Parathyroid adenoma (tissue), 2 donors: ENCODE measurements around the gene FAM180B.

Source experiments
- H2AFZ ChIP-seq: fragments of 300-600 bp; sonication (generic); one replicate; pipeline ENCODE4 v1.7.0; 2017; ENCODE audit warnings: antibody characterized with exemption, mild to moderate bottlenecking
- H3K27ac ChIP-seq: fragments of 300-600 bp; sonication (generic); one replicate; pipeline ENCODE4 v1.7.0; 2017
- H3K27me3 ChIP-seq: fragments of 300-600 bp; sonication (generic); one replicate; pipeline ENCODE4 v1.7.0; 2017; ENCODE audit warnings: low read length; ENCODE audit not compliant: control insufficient read depth, insufficient read depth
- H3K36me3 ChIP-seq: fragments of 300-600 bp; sonication (generic); one replicate; pipeline ENCODE4 v1.7.0; 2017; ENCODE audit warnings: low read length; ENCODE audit not compliant: control insufficient read depth, insufficient read depth
- H3K4me1 ChIP-seq: fragments of 300-600 bp; sonication (generic); one replicate; pipeline ENCODE4 v1.7.0; 2017; ENCODE audit warnings: control low read depth
- H3K4me2 ChIP-seq: fragments of 300-600 bp; sonication (generic); one replicate; pipeline ENCODE4 v1.7.0; 2017; ENCODE audit warnings: low read length
- H3K4me3 ChIP-seq: fragments of 300-600 bp; sonication (generic); one replicate; pipeline ENCODE4 v1.7.0; 2017; ENCODE audit warnings: low read depth, low read length
- H3K79me2 ChIP-seq: fragments of 300-600 bp; sonication (generic); one replicate; pipeline ENCODE4 v1.7.0; 2017; ENCODE audit warnings: control low read depth
- H3K9ac ChIP-seq: fragments of 300-600 bp; sonication (generic); one replicate; pipeline ENCODE4 v1.7.0; 2017; ENCODE audit warnings: mild to moderate bottlenecking
- H3K9me3 ChIP-seq: fragments of 300-600 bp; sonication (generic); one replicate; pipeline ENCODE4 v1.7.0; 2017; ENCODE audit warnings: low read length; ENCODE audit not compliant: control insufficient read depth
- TF ChIP-seq, protein P1 (sequence below): fragments of 300-600 bp; sonication (generic); IDR thresholded peaks from one replicate; pipeline ENCODE4 v1.7.0; 2017; ENCODE audit warnings: antibody characterized with exemption, mild to moderate bottlenecking
- donor health status: primary hyperparathyroidism.

The FAM180B gene

DNA sequence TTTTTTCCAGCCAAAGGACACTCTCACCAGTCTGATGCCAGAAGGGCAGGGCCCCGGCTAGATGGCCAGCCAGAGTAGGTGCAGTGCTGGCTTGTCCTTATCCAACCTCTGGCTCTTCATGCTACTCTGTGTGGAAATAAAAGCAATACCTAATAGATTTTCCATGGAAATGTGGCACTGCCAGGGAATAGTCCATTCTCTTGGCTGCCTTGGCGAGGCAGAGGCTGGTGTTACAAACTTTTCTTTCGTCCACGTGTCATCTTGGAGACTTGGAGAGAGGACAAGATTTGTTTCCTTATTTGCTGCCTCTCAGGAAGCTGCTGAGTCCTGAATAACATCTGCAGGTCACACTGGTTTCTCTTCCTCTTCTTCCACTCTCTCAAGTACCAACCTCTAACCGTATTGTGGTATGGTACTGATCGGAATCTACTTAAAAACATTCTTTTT is 24.9 kb downstream of the FAM180B start:
- Histone ChIP-seq H3K4me3 (no peak overlapping the region), H3K9me3 (no peaks in the 10 kb centered on the region), H3K27me3 (no peaks in the 10 kb centered on the region), H3K4me1 (peaks cover 2% of the 10 kb centered on the region), H3K27ac (no peak overlapping the region), H3K36me3 (no peaks in the 10 kb centered on the region), H3K9ac (no peak overlapping the region), H3K4me2 (no peak overlapping the region), H2AFZ (no peak overlapping the region), H3K79me2 (no peaks in the 10 kb centered on the region)
- TF ChIP-seq, protein P1, sequence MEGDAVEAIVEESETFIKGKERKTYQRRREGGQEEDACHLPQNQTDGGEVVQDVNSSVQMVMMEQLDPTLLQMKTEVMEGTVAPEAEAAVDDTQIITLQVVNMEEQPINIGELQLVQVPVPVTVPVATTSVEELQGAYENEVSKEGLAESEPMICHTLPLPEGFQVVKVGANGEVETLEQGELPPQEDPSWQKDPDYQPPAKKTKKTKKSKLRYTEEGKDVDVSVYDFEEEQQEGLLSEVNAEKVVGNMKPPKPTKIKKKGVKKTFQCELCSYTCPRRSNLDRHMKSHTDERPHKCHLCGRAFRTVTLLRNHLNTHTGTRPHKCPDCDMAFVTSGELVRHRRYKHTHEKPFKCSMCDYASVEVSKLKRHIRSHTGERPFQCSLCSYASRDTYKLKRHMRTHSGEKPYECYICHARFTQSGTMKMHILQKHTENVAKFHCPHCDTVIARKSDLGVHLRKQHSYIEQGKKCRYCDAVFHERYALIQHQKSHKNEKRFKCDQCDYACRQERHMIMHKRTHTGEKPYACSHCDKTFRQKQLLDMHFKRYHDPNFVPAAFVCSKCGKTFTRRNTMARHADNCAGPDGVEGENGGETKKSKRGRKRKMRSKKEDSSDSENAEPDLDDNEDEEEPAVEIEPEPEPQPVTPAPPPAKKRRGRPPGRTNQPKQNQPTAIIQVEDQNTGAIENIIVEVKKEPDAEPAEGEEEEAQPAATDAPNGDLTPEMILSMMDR, result no peak

DNA sequence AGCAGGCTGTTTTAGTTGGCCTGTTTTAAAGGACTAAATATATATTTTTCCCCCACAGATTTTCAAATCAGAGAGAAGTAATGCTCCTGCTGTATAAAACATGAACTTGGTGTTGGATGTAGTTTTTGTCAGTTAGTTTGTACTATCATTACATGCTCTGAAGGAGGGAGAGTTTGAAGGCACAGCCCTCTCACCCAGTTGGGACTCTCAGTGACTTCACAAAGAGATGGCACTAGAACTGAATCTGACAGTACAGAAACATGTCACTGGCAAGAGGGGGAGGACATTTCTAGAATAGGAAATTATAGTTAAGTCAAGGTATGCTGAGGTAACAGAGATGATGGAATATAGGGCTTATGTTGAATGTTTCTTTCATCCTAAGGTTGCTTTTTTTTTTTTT is 28.8 kb downstream of the FAM180B start:
- H2AFZ ChIP-seq, result no peak overlapping the region
- H3K9me3 ChIP-seq, result no peaks in the 10 kb centered on the region
- no peak overlapping the region for H3K4me2 ChIP-seq
- no peak overlapping the region for H3K27ac ChIP-seq
- no peaks in the 10 kb centered on the region for H3K4me1 ChIP-seq
- H3K79me2 ChIP-seq, result no peaks in the 10 kb centered on the region
- H3K27me3 ChIP-seq, result no peaks in the 10 kb centered on the region
- H3K9ac ChIP-seq, result no peak overlapping the region
- no peaks in the 10 kb centered on the region for H3K36me3 ChIP-seq
- TF ChIP-seq, protein P1, result no peak
- H3K4me3 ChIP-seq, result no peak overlapping the region

DNA sequence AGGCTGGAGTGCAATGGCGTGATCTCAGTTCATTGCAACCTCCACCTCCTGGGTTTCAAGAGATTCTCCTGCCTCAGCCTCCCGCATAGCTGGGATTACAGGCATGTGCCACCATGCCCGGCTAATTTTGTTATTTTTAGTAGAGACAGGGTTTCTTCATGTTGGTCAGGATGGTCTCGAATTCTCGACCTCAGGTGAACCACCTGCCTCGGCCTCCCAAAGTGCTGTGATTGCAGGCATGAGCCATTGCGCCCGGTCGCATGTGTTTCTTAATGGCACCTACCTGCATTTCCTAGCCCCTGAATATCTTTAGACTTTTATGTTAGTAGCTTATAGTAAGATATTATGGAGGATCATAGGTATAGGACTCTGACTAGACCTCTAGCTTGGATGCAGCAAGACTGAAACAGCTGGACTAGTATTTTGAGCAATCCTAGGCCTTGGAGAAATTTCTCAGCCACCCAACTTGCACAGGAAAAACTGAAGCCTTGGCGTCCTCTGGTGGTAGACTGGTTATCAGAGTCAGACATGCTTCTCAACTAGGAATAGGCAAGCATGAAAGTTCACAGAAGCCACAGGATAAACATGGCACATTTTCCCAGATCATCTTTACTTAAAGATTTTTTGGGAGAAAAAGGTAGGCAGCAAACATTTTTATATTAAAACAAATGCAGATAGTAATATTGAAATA is 30.4 kb downstream of the FAM180B start:
- Histone ChIP-seq H3K4me1 (no peaks in the 10 kb centered on the region), H3K27me3 (no peaks in the 10 kb centered on the region), H3K27ac (no peak overlapping the region), H3K79me2 (no peaks in the 10 kb centered on the region), H2AFZ (no peak overlapping the region), H3K9ac (no peak overlapping the region), H3K9me3 (no peaks in the 10 kb centered on the region), H3K4me3 (no peak overlapping the region), H3K36me3 (no peaks in the 10 kb centered on the region), H3K4me2 (no peak overlapping the region)
- TF ChIP-seq, protein P1, result peak; percentile 67

DNA sequence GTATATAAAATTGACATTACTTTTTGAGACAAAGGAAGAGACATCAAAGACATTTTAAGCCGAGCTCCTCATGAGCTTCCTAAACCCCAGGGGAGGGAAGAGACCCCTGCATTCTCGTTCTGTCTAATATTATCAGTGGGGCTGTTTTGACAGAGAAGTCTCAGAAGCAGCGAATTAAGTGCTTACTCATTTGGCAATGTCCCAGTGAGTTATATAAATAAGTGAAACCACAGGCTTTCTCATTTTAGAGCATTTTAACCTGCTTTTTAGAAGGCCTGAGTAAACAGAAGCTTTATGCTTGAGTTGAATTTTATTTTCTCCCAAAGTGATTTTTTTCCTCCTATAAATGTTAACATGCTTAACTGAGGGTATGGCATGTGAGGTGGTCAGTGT is 30.9 kb downstream of the FAM180B start:
- H2AFZ ChIP-seq, result no peak overlapping the region
- no peaks in the 10 kb centered on the region for H3K9me3 ChIP-seq
- no peaks in the 10 kb centered on the region for H3K4me1 ChIP-seq
- H3K27me3 ChIP-seq, result no peaks in the 10 kb centered on the region
- H3K79me2 ChIP-seq, result no peaks in the 10 kb centered on the region
- TF ChIP-seq, protein P1, result no peak
- no peak overlapping the region for H3K4me2 ChIP-seq
- no peak overlapping the region for H3K4me3 ChIP-seq
- no peaks in the 10 kb centered on the region for H3K36me3 ChIP-seq
- no peak overlapping the region for H3K9ac ChIP-seq
- H3K27ac ChIP-seq, result no peak overlapping the region

DNA sequence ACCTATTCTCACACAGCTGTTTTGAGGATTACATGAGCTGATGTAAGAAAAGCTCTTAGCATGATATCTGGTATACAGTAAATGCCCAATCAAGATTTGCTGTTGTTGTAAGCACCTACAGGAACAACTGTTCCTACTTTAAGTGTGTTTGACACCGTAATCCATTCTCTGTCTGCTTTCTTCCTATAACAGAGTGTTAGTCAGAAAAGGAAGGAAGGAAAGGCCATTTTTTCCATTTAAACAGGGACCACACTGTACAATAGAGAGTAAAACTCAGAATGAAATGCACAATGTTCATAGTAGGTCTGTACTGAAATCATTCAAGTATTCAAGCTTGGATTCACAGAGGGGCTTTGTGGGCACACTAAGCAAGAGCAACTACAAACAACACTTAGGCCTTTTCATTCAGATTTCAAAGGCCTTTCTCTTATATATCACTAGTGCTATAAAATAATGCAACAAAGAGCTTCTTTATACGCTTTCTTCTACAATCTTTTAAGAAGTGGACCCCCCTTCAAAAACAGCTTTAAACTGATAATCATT is 34.4 kb downstream of the FAM180B start:
- Histone ChIP-seq H3K4me2 (no peak overlapping the region), H3K4me3 (no peak overlapping the region), H3K79me2 (no peaks in the 10 kb centered on the region), H3K27me3 (no peaks in the 10 kb centered on the region), H3K9ac (no peak overlapping the region), H3K4me1 (no peaks in the 10 kb centered on the region), H3K9me3 (no peaks in the 10 kb centered on the region), H3K36me3 (no peaks in the 10 kb centered on the region), H3K27ac (no peak overlapping the region), H2AFZ (no peak overlapping the region)
- TF ChIP-seq, protein P1, result no peak
